K562 (cell line): ENCODE data around the gene INPP1.

Experiments used
- E2F6 ChIP-seq, 2 experiments: IDR thresholded peaks; 2 replicates each; pipeline ENCODE4 v1.6.1; 2011; ENCODE audit warnings: borderline replicate concordance in 1 of 2, control low read depth in 1 of 2, low read depth in 1 of 2, low read length in 1 of 2, mild to moderate bottlenecking in 1 of 2, mixed read lengths in 1 of 2, moderate library complexity in 1 of 2; ENCODE audit not compliant: insufficient read depth in 1 of 2, insufficient read length in 1 of 2, poor library complexity in 1 of 2, severe bottlenecking in 1 of 2; ENCODE audit errors: extremely low read depth in 1 of 2
- FOS ChIP-seq: IDR thresholded peaks from 3 replicates; pipeline ENCODE4 v1.6.1; 2011; ENCODE audit not compliant: insufficient read length; ENCODE audit errors: extremely low read depth
- KDM2B ChIP-seq: fragments of 250-450 bp; sonication (Bioruptor Pico); IDR thresholded peaks from 2 replicates; pipeline ENCODE4 v1.8.0; 2021; ENCODE audit warnings: mild to moderate bottlenecking, moderate library complexity
- SRSF1 ChIP-seq: fragments of 200-400 bp; formaldehyde crosslinking; IDR thresholded peaks from 2 replicates; pipeline ENCODE4 v1.6.1; 2017; ENCODE audit warnings: mild to moderate bottlenecking, low read depth, low read length, moderate library complexity
- TOE1 ChIP-seq, 2 experiments: fragments of 450-650 bp in 1 of 2; sonication (generic) in 1 of 2; formaldehyde crosslinking in 1 of 2; IDR thresholded peaks; 2 replicates each; pipeline versions ENCODE4 v1.7.1 to v1.8.0; 2016 to 2022; ENCODE audit warnings: borderline replicate concordance in 2 of 2, mild to moderate bottlenecking in 2 of 2, antibody characterized with exemption in 1 of 2, inconsistent platforms in 1 of 2, low read depth in 1 of 2, missing genetic modification reagents in 1 of 2, moderate library complexity in 1 of 2

GRCh38 chr2:190313880-190314279 lies 29.5 kb upstream of the INPP1 start:
- TF ChIP-seq E2F6 (IDR thresholded peaks at IDR 0.05; ENCODE audit: borderline replicate concordance in 1 of 2, extremely low read depth in 1 of 2, insufficient read depth in 1 of 2, insufficient read length in 1 of 2, low read depth in 1 of 2, low read length in 1 of 2, poor library complexity in 1 of 2, severe bottlenecking in 1 of 2) (no peak), KDM2B (CRISPR knock-in tag) (no peak), SRSF1 (no peak), TOE1 (IDR thresholded peaks at IDR 0.05; ENCODE audit: borderline replicate concordance) (no peak), TOE1 (CRISPR knock-in tag; IDR thresholded peaks at IDR 0.05; ENCODE audit: borderline replicate concordance, low read depth) (no peak), FOS (no peak)
